Activated T-cell treated with anti-CD3 and anti-CD28 coated beads for 4 hours (primary cell): ENCODE data around the gene SHISAL1.
"Not testable (repeated sequence)": the region's sequence is repeated elsewhere in the genome, so short reads cannot be mapped to it uniquely, and the experiment has no call there.

Experiments used
- DNase-seq: peaks from one replicate; pipeline ENCODE4 v3.0.0-alpha.2; 2020

Gene SHISAL1

GRCh38 chr22:44256556-44257485 is 55.9 kb downstream of the SHISAL1 start:
- DNase-seq: no peak

GRCh38 chr22:44256085-44256484 is 56.7 kb downstream of the SHISAL1 start:
- no peak for DNase-seq

GRCh38 chr22:44254811-44255210 is 57.9 kb downstream of the SHISAL1 start:
- no peak for DNase-seq

- no peak for DNase-seq
Measured at GRCh38 chr22:44249376-44250147, 63.2 kb downstream of the SHISAL1 start.

- DNase-seq: no peak
Measured at GRCh38 chr22:44248926-44249325, 63.8 kb downstream of the SHISAL1 start.

- DNase-seq: no peak
Measured at GRCh38 chr22:44247923-44248892, 64.5 kb downstream of the SHISAL1 start.

- DNase-seq: no peak
Measured at GRCh38 chr22:44247346-44247745, 65.4 kb downstream of the SHISAL1 start.

- no peak for DNase-seq
Measured at GRCh38 chr22:44246615-44247326, 66.0 kb downstream of the SHISAL1 start.

GRCh38 chr22:44245867-44246266 is 66.9 kb downstream of the SHISAL1 start:
- no peak for DNase-seq

GRCh38 chr22:44245438-44245837 is 67.3 kb downstream of the SHISAL1 start:
- DNase-seq: no peak

- DNase-seq: no peak
Measured at GRCh38 chr22:44244265-44244822, 68.4 kb downstream of the SHISAL1 start.

GRCh38 chr22:44243761-44244160 is 69.0 kb downstream of the SHISAL1 start:
- DNase-seq: no peak

GRCh38 chr22:44242946-44243724 is 69.6 kb downstream of the SHISAL1 start:
- DNase-seq: no peak

- DNase-seq: not testable (repeated sequence)
Measured at GRCh38 chr22:44241121-44241520, 71.6 kb downstream of the SHISAL1 start.

- no peak for DNase-seq
Measured at GRCh38 chr22:44237290-44237689, 75.5 kb downstream of the SHISAL1 start.

- DNase-seq: not testable (repeated sequence)
Measured at GRCh38 chr22:44234372-44234771, 78.4 kb downstream of the SHISAL1 start.

GRCh38 chr22:44231233-44231632 is 81.5 kb downstream of the SHISAL1 start:
- DNase-seq: no peak

GRCh38 chr22:44229809-44230208 is 82.9 kb downstream of the SHISAL1 start:
- no peak for DNase-seq

GRCh38 chr22:44229331-44229730 is 83.4 kb downstream of the SHISAL1 start:
- DNase-seq: no peak

- no peak for DNase-seq
Measured at GRCh38 chr22:44225812-44226211, 86.9 kb downstream of the SHISAL1 start.
